ENCODE data around the gene SRBD1.

GRCh38 chr2:45345331-45346234 lies 265.5 kb downstream of the SRBD1 start:
- TF ChIP-seq CTCF (optimal IDR thresholded peaks at IDR 0.05 in 1 of 3, IDR thresholded peaks at IDR 0.05 in 1 of 3, conservative IDR thresholded peaks at IDR 0.05 in 1 of 3; ENCODE audit: extremely low read depth in 1 of 3, insufficient read depth in 2 of 3, low read length in 3 of 3) (no peak), EZH2 (IDR thresholded peaks at IDR 0.05; ENCODE audit: low read length) (no peak)
